Renal cortical epithelial cell (primary cell): ENCODE data around the gene TEDC1. TPM values are rescaled to one million over a fixed set of nuclear protein-coding genes. Genes with fewer than 3 reads are reported as not detected.
A peak's percentile ranks its signal among the peaks of the same experiment; 100 is the strongest.

Experiments used
- DNase-seq: peaks from one replicate; pipeline ENCODE4 v3.0.0-alpha.2; 2011; ENCODE audit warnings: low read depth
- total RNA-seq: library from RNA; depleted of rRNA; stranded (reverse); fragments of >200 nt; gene quantifications from 2 replicates; pipeline ENCODE4 v1.2.3, GENCODE V29; 2014

Gene TEDC1
- total RNA-seq, 1 donor from 2014 or later = 7.2 TPM

DNA sequence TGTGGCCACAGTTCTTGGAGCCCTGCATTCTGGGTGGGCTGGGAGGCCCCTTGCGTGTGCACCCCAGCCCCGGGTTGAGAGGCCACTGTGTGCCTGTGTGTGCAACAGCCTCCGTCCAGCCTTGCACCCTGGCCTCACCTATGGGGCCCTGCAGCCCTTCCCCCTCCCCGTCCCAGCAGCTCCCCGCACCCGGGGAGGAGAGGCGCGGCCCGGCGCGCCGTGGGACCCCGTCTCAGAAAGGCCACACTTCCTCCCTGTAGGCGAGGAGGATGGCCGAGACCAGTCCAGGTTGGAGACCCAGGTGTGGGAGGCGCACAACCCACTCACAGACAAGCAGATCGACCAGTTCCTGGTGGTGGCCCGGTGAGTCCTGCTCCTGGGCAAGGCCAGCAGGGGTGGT lies 33.0 kb upstream of the TEDC1 start:
- DNase-seq = no peak

DNA sequence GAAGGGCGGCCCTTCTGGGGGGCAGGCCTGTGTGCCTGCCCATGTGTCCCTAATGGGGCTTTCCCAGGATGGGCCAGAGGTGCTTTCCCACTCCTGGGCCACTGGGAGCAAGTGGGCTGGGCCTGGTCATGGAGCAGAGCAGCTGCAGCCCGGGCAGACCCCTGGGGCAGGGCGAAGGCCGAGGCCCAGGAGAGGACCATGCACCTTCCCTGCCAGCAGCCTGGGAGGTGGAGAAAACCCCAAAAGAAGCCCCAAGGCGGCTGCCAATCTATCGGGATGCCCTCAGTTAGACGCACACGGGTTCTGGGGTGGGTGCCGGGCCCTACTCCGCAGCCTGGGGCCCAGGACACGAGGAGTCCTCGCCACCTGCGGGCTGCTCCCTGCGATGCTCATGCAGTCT lies 32.5 kb upstream of the TEDC1 start:
- no peak for DNase-seq

DNA sequence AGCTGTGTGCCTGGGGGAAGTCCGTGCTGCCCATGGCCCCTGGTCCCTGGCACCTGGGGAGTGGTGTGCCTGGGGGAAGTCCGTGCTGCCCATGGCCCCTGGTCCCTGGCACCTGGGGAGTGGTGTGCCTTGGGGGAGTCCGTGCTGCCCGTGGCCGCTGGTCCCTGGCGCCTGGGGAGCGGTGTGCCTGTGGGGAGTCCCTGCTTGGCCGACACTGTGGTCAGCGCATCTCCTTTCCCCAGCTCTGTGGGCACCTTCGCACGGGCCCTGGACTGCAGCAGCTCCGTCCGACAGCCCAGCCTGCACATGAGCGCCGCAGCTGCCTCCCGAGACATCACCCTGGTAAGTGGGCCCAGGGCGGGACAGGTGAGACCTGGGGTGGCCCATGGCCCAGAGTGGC lies 30.9 kb upstream of the TEDC1 start:
- DNase-seq = no peak

DNA sequence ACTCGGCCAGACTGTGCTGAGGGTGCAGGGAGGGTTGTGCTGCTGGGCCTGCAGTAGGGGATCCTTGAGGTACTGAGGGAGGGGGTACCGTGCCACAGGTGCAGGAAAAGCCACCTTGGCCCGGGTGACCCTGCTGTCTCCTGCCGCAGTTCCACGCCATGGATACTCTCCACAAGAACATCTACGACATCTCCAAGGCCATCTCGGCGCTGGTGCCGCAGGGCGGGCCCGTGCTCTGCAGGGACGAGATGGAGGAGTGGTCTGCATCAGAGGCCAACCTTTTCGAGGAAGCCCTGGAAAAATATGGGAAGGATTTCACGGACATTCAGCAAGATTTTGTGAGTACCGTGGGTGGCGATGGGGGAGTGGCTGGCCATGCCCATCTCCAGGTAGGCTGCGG lies 30.4 kb upstream of the TEDC1 start:
- no peak for DNase-seq

DNA sequence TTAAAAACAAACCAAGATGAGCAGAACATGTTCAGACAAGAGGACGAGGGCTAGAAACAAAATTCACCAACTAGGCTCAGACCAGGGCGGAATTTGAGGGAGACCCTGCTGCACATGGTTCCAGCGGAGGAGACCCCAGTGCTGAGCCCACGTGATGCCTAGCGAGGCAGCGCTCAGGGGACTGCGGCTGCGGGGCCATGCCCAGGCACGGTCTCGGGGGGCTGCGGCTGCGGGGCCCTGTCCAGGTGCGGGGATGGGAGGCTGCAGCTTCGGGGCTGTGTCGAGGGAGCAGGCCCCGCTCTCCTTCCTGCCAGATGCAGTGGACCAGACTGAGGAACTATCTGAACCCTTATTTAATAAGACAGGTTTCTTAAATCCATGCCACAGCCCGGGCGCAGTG lies 29.1 kb upstream of the TEDC1 start:
- no peak for DNase-seq

DNA sequence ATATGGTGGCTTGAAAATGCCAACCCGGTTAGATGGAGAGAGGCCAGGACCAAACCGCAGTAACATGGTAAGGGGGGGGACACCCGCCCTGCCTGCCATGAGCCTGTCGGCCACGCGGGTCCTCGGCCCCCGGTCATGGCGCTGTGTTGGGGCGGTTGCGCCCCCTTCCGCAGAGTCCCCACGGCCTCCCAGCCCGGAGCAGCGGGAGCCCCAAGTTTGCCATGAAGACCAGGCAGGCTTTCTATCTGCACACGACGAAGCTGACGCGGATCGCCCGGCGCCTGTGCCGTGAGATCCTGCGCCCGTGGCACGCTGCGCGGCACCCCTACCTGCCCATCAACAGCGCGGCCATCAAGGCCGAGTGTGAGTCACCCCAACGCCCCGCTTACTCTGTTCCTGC lies 26.5 kb upstream of the TEDC1 start:
- DNase-seq = no peak

DNA sequence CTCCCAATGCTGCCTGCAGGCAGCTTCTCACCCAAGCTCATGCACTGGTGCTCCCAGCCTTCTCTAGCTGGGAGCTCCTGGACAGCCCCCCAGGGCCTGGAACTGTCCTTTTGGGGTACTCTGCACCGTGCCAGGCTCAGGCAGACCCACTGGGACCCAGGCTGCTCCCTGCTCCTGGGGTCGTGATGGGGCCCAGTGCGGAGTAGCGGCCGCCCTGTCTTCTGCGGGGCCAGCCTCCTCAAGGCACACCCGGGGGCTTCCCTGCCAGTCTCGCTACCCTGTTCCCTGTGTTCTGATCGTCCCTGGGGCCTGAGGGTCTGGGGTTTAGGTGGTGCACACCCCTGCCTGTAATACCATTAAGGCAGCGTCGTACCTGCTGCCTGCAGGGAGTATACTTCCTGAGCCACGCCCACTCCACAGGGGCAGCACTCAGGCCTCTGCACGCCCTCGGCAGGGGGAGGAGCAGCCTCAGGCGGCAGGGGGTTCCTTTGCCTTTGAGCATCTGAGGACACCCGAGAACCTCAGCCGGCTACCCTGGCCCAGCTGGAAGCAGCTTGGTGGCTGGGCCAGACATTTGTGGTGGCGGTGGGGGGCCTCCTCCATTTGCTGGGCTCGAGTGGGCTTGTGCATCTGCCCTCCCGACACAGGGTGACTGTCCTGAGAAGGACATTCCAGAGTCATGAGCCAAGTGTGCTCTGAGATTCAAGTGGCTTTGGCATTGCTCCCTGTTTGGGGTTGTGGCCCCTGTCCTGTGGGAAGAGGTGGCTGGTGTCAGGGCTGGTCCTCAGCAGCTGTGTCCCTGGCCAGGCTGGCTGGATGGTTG lies 25.6 kb upstream of the TEDC1 start:
- no peak for DNase-seq

DNA sequence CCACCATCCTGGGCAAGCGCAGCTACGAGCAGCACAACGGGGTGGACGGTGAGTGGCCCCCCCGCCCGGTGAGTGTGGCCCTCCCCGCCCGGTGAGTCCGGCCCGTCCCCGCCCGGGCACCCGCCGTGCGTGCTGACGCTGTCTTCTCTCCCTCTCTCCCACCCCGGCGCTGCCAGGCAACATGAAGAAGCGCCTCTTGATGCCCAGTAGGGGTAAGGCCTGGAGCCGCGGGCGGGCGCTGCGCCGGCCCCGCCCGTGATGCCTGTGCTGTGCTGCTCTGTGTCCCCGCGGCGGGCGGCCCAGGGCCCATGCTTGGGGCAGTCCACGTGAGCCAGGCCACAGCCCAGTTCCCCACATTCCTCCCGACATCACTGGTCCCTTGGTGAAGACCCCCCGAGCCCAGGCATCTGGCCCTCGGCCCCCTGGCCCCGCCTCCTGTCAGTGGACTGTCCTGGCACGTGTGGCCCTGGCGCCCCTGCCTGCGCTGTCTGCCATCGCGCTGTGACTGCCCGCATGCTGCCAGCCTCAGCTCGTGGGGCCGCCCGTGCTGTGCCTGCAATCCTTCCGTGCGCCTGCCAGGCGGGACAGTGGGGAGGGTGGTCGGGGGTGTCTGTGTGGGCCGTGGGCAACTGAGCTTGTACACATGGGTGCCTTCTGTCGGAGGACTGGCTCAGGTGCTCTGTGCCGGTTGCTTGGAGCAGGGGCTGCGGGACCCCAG lies 24.4 kb upstream of the TEDC1 start:
- no peak for DNase-seq

DNA sequence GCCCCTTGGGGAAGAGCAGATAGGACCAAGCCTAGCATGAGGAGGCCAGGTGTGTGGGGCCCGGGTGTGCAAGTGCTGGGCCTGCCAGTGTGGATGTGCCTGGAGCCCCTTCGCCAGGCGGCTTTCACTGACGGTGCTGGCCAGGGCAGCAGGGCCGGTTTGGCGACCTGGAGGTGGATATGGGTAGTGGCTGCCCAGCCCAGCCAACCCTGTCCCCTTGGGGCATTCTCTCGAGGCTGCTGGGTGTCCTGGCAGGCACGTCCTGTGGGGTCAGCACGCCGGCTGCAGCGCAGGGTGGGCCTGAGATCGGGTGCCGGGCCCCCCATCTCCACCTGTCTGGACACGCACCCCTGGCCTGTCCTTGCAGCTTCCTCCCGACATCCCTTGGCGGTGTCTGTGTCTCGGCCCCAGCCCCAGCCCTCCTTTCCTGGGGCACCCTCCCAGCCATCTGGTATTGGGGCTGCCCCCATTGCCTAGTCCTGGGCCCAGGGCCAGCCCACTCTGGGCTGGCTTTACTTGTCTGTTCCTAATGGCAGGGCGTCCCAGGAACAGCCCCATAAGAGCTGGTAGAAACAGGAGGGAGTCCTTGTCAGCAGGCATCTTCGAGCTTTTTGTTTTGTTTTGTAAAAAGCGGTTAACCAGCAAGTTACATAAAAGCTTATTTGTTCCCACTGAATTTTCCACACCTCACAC lies 23.7 kb upstream of the TEDC1 start:
- no peak for DNase-seq

DNA sequence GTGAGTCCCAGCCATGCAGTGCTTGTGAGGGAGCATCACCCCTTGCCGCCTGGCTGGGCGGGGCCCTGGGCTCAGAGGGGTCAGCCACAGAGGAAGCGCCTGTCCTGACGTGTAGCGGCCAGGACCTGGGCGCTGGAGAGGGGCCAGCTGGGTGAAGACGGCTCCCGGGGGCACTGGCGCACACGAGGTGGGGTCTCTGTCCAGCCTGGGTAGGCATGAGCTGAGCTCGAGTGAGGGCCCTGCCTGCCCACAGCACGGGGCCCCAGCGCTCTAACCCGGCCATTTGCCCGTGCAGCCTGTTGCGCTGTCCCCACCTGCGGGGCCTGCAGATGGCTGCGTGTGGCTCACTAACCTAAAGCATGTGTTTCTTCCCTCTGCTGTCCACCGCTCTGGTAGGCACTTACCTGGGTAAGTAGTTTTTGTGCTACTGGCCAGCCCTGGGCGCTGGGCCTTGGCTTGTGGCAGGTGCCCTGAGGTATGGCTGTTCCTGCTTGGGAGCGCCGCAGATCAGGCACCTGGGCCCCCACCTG lies 23.0 kb upstream of the TEDC1 start:
- DNase-seq = no peak

DNA sequence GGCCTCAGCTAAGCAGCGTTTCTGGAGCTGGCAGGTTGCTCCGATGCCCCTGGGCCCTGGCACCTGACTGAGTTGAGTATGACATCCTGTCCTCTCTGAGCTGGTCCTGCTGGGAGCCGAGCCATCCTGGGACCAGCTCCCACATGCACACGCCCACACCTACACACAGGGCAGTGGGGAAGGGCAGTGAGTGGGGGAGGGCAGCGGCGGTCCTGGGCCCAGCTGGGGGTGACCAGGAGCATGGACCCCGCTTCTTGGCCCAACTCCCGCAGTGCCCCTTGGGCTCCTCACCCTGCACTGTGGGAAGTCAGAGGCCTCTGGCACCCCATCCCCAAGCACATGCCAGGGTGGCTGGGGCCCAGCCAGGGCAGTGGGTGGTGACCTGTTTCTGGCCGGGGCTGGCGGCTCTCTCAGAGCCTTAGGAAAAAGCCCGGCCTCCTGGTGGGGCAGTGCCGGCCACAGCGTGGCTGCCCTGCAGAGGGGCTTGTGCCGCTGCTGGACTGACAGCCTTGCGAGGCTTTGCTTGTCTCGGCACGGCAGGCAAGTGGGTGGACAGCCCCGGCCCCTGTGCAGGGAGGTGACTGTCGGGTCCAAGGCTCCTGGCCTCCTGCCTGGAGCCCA lies 22.3 kb upstream of the TEDC1 start:
- DNase-seq = no peak

DNA sequence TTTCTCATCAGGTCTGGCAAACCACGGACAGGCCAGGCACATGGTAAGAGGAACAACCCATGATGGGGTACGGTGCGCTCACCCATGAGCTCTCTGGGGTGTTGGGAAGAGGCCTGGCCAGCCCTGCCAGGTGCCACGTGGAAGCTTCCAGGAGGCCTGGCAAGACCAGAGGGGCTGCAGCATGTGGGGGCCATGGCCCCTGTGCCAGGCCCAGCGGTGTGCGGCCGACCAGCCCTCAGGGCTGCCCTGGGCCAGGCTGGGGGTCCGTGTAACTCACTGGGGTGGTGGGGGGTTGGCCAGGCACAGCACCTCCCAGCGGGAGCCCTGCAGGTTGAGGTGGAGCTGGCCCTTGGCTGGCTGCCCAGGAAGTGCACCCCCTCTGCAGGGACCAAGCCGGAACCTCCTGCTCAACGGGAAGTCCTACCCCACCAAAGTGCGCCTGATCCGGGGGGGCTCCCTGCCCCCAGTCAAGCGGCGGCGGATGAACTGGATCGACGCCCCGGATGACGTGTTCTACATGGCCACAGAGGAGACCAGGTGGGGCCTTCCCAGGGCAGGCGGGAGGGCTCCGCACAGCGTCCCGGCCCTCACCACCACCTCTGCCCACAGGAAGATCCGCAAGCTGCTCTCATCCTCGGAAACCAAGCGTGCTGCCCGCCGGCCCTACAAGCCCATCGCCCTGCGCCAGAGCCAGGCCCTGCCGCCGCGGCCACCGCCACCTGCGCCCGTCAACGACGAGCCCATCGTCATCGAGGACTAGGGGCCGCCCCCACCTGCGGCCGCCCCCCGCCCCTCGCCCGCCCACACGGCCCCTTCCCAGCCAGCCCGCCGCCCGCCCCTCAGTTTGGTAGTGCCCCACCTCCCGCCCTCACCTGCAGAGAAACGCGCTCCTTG lies 21.3 kb upstream of the TEDC1 start:
- no peak for DNase-seq

DNA sequence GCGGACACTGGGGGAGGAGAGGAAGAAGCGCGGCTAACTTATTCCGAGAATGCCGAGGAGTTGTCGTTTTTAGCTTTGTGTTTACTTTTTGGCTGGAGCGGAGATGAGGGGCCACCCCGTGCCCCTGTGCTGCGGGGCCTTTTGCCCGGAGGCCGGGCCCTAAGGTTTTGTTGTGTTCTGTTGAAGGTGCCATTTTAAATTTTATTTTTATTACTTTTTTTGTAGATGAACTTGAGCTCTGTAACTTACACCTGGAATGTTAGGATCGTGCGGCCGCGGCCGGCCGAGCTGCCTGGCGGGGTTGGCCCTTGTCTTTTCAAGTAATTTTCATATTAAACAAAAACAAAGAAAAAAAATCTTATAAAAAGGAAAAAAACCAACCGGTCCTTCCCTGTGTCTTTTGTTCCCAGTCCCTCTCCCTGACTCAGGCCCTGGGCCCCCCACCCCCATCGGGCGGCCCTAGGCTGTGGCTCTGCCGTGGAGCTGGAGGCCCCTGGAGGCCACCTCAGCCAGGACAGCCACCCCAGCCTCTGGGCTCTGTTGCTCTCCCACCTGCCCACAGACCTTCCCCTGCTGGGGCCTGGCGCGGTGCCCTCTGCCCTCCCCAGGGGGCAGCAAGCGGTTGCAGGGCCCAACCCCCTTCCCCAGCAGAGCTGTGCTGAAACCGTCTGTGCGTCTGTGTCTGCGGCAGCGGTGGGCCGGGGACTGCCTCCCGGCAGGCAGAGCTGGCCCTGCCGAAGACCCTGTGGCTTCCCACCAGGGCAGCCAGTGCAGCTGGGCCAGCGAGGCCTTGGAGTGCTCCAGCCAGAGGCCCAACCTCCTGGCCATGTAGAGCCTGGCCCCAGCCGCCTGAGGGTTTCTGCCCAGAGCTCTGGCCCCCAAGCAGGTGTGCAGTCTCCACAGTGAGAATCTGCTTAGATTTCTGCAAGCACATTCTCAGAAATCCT lies 20.4 kb upstream of the TEDC1 start:
- no peak for DNase-seq

DNA sequence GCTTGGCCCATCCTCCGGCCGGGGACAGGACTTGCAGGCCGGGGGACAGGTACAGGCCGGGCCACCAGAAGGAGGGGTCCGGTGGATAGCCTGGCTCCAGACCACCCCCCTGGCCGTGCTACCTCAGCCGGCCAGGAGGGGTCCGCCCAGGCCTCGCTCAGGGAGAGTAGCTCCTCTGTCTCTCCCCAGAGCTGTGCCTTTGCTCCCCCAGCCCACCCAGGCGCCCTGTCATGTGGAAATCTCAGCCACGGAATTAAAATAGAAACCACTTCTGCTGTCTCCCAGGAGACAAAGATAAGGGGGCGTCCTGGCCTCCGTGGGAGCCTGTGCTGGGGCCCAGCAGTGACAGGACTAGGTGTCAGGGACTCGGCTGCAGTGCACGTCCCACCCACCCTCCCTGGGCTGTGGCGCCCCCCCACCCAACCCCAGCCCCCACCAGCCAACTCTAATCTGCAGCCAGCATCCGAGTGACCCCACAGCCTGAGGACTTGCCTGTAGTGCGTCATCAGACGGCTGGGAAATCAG lies 19.7 kb upstream of the TEDC1 start:
- DNase-seq = no peak

DNA sequence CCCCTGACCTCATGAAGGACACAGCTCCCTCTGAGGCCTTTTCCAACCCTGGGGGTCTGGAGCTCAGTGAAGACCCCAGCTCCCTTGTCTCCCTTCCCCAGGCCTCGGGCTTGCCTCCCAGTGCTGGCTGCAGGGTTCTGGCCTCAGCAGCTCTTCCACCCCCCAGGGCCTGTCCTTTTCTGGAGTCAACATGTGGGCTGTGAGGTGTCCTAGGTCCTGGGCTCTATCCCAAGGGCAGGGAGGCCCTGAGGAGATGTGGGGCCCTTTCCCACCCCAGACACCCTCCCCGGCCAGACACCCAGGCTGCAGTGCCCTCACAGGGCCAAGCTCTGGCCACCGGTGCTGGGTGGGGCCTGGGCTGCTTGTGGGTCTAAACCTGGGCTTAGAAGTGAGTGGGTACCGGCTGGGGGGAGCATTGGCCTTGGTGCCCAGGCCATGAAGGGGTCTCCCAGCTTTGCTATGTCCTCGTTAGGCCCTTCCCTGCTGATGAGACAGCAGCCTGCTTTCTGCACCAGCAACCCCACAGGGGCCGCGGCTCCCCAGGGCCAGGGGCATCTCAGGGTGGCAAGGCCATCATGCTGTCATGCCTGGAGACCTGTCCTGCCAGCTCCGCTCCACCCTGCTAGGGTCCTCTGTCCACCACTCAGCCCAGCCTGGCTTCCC lies 19.1 kb upstream of the TEDC1 start:
- DNase-seq = no peak

DNA sequence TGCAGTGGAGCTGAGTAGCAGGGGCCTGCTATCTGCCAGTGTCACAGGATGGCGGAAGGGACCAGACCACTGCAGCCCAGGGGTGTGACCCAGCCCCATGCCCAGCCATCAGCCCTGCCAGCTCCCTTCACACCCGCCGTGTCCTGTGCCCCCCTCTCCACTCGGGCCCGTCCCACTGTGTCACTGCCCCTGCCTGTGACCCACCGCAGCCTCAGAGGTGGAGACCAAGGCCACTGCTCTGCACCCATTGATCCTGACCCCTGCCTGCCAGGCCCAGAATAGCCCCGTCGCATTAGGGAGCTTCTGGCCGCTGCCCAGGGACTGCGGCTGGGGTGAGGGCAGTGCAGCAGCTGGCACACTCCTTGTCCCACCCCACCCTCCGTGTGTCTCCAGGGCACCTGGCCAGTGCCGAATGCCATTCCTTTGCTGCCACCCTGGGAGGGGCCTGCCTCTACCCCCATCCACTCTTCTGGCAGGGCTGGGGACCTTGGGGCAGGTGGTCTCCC lies 18.5 kb upstream of the TEDC1 start:
- DNase-seq = no peak

DNA sequence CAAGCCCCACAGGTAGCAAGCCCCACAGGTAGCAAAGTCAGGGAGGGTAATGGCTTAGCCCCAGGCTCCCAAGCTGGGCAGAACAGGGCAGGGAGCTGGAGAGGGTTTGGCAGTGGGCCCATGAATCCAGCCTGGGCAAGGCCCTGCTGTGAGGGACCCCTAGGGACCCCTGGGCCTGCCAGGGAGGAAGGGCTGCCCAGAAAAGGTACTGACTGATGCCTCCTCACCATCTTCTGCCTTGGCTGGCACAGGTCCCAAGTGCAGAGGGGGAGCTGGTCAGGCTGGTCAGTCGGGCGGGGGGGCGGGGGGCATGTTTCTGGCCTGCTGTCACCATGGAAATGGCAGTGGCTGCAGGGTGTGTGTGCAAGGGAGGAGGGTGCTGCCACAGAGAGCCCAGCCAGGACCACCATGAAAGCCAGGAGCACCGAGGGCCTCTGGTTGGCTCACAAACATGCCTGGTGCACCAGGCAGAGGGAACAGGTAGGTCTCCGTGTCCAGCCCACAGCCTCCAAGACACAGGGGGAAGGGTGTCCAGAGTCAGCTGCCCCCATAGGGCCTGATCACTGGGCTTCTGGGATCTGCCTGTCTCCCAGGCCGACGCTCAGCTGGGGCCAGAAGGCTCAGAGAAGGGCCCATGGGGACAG lies 17.9 kb upstream of the TEDC1 start:
- peak; percentile 44 for DNase-seq
